ELR (cell line): Measurements from ENCODE around the gene PUDP.

Experiments used
- DNase-seq: peaks from one replicate; pipeline ENCODE4 v3.0.0-alpha.2; 2015; ENCODE audit warnings: low read depth

Gene PUDP

DNA sequence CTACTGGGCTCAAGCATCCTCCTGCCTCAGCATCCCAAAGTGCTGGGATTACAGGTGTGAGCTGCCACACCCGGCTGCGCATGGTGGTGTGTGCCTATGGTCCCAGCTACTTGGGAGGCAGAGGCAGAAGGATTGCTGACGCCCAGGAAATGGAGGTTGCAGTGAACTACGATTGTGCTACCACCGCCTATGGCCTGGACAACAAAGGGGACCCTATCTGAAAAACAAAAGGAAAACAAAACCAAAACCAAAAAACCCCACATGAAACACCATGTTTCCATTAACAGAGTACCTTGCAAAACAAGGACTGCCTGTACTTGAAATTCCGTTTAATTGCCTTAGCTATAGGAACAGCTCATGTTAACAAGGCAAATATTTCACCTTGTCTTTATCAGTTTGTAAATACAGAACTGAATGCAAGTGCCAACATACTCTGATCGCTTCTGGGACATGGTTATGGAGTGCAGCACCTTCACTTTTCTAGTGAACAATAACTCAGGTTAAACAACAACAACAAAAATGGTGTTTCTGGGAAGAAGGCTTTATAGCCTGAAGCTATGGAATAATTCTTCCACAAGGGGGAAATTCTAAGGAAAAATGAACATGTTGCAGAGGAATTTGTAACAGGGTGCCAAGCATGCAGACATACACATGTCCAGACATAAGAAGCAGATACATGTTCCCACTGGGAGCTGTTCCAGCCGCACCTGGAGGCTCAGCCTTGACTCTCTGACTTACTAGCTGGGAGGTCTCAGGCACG, 73.6 kb downstream of the PUDP start:
- DNase-seq = no peak

DNA sequence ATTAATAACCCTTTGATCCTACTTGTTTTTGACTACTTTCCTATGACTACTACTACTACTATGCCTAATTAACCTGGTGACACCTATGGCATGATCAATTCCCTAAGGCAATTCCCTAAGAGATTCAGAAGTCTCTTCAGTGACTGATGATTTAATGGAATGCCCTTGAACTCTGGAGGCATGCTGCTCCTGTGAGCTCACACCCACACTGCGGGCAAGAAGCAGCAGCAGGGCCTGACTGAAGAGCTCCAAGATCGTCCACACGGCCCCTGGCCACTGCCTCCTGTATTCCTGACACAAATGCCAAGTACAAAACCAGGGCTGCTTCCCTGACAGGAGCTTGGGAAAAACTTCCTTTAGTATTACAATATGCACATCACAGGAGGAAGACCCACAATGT, 74.6 kb downstream of the PUDP start:
- DNase-seq = no peak

DNA sequence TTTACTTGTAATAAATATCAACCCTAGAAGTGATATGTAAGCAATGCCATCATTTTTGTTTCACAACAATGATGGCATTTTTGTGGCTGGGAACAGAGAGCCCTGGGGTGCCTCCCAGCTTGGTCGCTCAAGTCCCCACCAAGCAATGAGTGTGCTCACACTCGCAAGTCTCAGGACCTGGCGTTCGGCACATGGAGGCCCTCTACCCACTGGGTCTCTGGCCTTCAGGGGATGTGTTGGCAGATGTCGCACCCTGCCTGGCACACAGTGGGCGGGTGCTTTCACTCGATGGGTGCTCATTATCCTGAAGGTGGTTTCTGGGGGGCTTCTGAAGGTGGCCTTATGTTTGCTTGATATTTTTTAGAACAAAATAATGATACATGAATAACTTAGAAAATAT, 75.1 kb downstream of the PUDP start:
- DNase-seq = no peak

DNA sequence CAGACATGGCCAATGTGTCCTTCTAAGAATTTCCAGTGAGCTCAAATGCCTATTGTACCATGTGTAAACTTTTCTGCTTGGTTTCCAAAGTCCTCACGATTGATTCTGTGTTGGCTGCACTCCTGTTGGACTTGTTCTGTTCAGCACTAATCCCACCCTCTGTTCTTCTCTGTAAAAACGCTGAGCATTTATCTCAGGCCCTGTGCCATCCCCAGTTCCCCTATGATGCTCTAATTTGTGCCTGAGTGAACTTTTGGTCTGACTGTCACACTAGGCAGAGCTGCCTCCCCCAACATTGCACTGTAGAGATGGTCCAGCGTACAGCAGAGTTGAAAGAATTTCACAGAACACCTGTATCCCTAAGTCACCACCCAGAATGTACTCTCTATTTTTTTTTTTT, 76.6 kb downstream of the PUDP start:
- DNase-seq = no peak

DNA sequence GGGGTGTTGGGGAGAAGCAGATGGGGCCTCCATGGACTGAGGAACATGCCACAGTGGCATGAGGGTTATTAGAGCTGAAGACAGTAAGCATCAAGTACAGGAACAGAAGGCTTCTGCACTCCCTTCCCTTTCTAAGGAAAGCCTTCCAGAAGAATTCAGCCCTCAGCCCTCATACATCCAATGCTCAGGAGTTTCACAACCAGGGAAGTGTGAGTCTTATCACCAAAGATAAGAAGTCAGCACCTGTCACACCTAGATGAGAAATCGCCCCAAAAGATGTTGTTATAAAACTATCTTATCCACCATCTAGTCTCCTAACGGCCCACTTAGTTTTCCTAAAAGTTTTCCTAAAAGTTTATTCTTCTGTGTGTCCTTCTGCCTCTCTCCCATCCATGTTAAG, 78.4 kb downstream of the PUDP start:
- DNase-seq = no peak

DNA sequence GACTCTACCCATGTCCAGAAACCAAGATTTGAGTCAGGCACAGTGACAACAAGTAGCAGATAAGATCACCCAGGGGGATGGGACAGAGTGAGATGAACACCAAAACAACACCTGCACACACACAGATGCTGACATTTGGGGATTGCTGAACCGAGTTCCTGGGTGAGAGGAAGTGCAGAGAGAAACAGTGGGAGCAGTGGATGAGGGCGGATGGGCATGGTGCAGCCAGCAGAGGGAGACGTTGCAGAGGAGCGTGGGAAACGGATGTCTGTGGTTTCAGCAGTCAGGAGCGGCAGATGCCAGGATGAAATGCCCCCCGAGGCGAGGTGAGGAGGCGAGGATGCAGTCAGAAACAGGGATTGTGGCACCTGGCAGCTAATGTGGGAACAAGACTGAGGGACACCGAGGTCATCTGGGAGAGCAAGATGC, 79.0 kb downstream of the PUDP start:
- peak; percentile 6 for DNase-seq

DNA sequence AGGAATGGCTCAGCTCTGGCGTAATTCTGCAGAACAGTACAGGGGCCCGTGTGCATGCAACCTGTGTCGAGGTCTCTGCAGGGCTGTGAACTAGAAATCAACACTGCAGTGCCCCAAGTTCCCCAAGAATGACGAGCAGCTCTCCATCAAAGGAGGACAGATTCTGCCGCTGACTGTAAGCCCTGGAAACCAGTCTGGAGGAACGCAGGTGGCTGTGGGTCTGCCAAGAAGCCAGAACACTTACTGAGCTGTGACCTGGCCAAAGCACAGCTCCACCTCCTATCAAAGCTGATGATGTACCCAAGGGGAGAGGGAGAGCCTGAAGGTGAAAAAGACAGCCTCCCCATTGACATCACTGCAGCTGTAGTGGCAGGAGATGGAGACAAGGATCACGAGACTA, 80.7 kb downstream of the PUDP start:
- no peak for DNase-seq

DNA sequence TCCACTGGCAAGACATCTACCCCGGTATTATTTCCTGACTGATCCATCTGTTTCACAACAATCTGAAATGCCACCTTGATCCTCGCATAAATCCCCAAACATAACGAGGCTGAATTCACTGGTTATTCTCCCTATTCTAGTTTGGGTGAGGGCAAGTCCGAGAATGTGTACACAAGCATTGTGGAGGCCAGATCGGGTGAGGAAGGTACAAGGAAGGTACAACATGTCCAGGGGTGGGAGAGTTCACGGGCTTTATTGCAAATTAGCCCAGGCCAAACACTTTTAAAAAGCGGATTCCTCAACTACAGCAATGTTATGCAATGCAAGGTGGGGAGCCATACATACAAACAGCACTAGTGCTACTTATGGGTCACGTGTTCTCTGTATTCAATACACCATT, 82.5 kb downstream of the PUDP start:
- no peak for DNase-seq

DNA sequence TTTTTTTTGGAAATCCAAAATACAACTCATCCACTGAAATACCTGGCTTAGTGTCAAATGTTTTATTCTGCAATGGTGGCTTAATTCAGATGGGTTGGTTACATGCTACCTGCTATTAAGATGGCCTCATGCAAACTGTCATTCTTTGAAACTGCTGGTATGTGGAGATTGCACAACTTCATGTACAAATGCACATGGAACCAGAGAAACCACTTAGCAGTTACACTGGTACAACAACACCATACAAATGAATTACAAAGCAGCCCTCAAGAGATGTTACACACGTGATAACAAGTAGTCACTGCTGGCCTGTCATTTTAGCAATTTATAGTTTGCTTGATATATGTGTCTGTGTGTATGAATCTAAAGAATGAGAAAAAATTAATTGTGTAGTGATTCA, 85.0 kb downstream of the PUDP start:
- no peak for DNase-seq

DNA sequence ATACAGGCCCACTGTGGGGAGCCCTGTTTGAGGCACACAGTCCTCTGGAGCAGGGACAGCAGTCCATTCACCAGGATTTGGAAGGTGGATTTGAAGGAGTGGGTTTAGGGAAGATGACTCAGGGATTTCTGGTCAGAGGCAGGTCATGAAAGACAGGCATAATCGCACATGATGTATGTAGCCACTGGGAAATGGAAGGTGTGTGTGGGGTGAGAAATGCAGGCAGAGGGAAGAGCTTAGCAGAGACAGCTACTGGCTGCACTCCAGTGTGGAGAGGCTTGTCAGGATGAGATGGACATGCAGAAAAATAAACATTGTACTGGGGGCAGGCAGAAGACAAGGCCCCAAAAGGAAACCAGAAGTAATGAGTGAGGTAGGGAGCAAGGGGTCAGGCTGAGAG, 85.7 kb downstream of the PUDP start:
- DNase-seq = peak; percentile 2

DNA sequence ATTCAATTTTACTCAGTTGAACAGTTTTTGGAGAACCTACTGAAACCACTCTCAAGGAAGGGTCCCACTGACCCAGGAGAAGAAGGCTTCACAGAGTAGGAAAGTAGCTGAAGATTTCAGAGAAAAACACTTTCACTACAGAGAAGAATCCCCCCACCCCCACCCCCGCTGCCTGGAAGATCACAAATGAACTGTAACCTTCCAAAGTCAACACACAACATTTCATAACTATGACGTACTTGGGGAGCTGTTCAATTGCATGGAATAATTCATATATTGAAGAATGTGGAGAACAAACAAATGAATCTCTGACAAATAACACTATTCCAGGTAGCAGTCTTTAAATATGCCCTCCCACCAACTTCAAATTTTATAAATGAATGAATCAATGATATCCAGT, 86.5 kb downstream of the PUDP start:
- DNase-seq = no peak

DNA sequence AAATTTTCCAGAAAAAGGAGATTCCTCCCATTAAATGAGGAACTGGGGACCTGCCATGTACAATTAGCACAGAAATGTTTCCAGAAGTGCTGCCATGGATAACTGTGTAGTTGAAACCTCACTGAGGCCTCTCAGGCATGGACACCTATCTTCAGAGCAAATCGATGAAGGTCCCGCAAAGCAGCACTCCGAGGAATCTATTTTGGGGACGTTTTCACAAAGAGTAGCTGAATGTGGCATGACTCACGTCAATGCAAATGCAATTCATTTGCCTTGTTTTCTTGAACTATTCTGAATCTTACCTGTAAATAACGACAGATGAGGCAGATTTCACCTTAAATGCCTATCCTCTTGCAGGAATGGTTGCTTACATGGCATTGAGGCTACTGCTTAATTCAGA, 87.5 kb downstream of the PUDP start:
- no peak for DNase-seq

DNA sequence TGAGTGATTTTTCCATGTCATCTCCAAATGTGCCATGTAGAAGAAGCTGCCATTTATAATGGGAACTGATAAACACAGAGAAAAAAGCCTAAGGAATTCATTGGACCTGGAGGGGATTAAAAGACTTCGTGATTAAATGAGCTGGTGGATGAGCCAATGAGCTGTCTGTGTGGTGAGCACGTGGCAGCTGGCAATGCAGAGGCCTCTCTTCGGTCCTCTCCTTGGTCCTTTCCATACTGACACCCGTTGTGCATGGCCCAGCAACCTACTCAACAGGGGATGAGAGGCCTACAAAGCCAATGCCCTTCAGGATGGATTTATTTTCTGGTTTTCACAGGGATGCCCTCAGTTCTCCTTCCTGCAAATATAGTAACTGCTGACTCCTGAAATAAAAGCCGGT, 88.1 kb downstream of the PUDP start:
- DNase-seq = no peak

DNA sequence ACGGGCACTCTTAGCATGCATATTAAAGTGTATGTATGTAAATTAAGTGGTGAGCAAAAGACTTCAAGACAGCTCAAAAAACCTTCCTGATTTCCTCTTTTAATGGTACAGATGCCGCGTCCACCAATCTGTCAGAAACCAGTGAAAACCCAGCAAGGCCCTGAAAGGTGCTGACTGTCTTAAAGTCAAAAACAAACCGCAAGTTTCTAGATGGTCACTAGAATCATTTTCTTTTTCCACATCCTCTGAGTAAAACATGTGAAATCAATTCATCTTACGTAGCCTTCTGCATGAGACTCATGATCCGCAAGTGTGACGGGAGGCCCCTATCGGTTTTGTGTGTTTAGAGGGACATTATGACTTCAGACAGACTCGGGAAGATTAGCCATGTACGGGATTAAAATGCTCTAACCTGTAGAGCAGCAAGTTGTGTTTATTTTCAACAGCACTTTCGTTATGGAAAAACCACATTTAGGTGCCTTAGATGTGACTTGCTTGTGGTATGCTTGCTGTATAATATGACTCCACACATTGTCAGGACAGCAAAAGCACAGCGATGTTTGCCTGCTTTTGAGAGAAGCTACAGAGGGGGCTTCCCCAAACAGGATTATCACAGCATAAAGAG, 88.6 kb downstream of the PUDP start:
- DNase-seq = no peak

DNA sequence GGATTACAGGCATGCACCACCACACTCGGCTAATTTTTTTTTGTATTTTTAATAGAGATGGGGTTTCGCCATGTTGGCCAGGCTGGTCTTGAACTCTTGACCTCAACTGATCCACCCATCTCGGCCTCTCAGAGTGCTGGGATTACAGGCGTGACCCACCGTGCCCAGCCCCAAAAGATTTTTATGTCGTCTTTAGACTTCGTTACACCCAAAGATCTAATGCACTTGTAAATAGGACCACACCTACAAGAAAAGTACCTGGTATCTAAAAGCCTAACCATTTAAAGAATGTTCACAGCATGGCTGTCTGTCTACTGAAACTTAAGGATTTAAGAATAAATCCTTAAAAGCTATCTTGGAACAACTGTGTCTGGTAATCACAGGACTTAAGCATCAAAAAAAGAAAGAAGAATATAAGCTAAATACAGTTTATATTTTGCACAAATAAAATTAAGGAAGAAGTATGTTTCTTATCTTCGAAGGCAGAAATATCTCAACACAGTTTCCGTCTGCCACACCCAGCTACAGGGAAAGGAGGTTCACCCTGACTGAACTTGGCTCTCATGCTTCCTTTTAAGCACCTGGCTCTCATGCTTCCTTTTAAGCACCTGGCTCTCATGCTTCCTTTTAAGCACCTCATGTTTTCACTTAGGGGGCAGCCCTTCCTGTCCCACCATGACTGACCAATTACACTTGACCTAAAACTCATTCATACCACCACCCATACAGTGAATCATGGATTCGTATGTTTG, 92.4 kb downstream of the PUDP start:
- no peak for DNase-seq

DNA sequence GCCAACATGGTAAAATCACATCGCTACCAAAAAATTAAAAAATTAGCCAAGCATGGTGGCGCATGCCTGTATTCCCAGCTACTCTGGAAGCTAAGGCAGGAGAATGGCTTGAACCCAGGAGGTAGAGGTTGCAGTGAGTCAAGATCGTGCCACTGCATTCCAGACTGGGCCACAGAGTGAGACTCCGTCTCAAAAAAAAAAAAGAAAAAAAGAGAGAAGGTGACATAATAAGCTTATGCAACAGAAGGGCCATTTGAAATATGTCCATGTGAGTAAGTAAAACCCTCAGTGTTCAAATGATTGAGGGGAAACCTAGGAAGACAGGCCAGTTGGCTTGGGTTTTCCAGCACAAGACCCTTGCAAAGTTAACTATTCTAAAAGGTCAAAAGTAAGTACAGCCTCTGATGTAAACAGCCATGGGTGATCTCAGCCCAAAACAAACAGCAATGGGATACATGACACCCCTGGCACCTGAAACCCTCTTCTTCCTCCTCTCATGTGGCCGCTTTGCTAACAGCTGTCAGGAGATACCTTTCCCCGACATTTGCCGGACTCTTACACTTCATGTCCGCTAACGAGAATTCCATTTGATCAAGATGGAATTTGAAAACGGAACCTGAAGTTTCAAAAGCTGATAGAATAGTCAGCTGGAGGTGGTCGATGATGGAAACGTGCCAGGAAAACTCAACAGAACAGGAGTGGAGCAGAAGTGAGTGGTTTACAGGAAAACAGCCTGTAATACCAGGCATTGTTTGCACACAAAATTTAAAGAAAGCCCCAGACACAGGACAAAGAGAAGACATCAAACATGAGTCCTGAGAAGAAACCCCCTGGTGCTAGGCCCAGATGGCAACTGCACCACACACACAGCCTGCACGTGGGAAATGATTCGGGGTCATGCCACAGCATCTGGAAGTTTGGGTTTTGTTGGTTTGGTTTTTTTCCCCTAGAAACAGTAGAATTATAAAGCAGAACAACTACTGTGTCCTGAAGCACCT, 93.4 kb downstream of the PUDP start:
- no peak for DNase-seq

DNA sequence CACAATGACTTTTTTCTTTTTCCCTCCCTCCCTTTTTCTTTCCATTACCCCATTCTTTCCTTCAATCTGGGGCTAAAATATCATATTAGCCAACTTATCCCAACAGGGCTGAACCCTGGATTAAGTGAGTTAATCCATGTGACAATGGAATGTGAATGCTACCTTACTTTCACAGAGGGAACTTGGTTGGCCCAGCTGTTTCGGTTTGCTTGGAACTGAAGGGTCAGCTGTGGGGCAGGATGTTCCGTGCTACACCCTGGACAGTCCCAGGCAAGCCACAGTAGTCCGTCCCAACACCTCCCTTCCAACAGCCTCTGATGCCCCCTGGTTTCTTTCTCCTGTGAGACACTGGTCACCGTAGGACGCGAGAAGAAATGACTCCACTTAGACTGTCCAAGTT, 95.4 kb downstream of the PUDP start:
- no peak for DNase-seq

DNA sequence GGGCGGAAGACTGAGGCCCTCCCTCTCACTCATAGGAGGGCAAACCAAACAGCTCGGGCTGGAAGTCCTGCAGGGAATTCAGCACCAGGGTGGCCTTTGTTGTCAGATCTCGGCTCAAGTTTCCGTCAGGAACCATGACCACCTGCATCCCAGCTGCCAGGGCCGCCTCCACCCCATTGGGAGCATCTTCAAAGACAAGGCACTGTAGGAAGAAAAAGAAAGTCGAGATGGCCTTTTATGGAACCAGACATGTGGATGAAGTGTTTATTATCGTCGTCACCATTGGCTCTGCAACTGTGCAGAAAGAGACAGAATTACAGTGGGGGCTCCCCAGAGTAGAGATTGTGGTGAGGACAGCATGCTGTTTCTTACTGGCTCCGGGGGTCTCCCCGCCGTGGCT, 97.7 kb downstream of the PUDP start:
- DNase-seq = no peak

DNA sequence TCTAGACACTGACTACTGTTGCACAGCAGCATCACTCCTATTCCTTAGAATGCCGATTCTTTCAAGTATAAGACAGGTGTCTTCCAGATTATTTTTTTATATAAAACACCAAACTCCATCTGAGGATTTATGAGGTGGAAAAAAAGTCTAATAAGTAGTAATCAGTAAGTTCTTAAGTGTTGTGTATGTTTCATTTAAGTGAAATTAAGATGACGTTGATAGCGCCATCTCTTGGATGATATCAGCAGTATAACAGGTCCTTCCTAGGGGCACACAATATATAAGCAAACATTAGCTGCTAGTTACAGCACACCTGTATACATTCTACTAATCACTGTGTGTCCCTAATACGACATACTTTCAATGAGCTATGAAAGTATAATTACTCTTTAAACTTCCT, 100.0 kb downstream of the PUDP start:
- DNase-seq = no peak

DNA sequence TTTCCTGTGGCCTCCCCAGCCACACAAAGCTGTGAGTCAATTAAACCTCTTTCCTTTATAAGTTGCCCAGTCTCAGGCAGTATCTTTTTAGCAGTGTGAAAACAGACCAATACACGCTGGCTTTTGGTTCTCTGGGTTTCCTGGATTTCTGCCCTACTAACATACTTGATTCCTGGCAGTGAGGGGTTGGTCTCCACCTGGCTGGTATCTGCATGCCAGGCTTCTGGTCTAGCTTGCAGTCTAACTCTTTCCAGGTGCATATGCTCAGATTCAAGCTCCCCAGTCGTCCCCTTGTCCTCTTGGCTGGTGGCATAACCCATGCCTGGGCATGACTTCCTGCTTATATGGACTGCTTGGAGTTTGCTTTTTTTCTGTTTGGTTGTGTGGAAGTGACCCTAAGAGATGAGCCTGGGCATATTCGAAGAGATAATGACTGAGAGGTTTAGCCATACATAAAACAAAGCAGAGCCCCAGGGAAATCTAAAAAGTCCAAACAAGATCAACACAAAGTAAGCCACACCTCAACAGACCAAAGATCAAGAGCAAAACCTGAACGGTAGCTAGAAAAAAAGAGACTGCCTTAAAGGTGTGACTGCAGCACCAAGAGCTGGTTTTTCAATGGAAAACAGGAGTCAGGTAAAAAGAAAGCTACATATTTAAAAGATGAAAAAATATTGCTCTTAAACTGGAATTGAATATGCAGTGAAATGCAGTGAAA, 102.6 kb downstream of the PUDP start:
- no peak for DNase-seq

DNA sequence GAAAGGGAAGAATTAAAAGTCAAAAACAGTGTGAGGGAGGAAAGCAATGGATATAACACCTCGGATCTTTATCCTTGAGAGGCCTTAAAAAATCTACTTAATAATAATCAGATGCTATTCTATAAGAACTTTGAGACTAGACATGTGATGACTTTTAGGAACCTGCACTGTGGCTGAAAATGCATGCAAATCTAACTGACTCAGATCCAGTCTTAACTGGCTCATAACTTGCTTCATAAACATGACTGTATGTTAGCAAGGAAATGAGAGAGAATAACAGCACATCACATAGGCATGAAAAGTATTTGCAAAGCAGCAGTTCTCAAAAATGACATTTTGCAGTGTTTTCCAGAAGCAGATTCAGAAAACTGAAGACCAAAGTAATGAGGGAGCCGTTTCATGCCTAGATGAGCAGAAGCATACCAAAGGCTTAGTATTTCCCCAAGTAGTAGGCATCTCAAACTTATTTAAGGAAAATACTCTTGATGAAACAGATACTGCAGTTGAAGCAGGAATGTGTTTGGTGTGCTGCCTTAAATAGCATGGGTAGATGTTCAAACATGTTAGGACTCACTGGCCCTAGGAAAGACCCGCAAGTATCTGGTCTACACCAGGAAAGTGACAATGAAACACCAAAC, 104.0 kb downstream of the PUDP start:
- DNase-seq = peak; percentile 67
